Stimulated activated CD8-positive, alpha-beta memory T cell treated with anti-CD3 and anti-CD28 coated beads, Interleukin-4, amount 100 ng/mL, for 48 hours (primary cell): ENCODE data around the gene GPR108.

ENCODE experiments used
- DNase-seq: peaks from one replicate; pipeline ENCODE4 v3.0.0-alpha.2; 2020

Gene GPR108

GRCh38 chr19:6700586-6701316 is 36.6 kb downstream of the GPR108 start:
- no peak for DNase-seq

GRCh38 chr19:6699935-6700334 is 37.4 kb downstream of the GPR108 start:
- no peak for DNase-seq

- no peak for DNase-seq
These were observed 40.1 kb downstream of the GPR108 start for GRCh38 chr19:6697291-6697690.

GRCh38 chr19:6696239-6696820 is 41.0 kb downstream of the GPR108 start:
- no peak for DNase-seq

GRCh38 chr19:6694147-6694815 is 43.1 kb downstream of the GPR108 start:
- DNase-seq = peak; percentile 59

- DNase-seq = peak; percentile 44
These were observed 43.7 kb downstream of the GPR108 start for GRCh38 chr19:6693681-6694080.

- DNase-seq = no peak
These were observed 44.3 kb downstream of the GPR108 start for GRCh38 chr19:6693056-6693471.

- DNase-seq = no peak
These were observed 45.4 kb downstream of the GPR108 start for GRCh38 chr19:6692027-6692426.

- DNase-seq = no peak
These were observed 46.0 kb downstream of the GPR108 start for GRCh38 chr19:6691342-6691741.

- DNase-seq = no peak
These were observed 47.1 kb downstream of the GPR108 start for GRCh38 chr19:6690160-6690885.

- peak; percentile 45 for DNase-seq
These were observed 50.3 kb downstream of the GPR108 start for GRCh38 chr19:6687114-6687513.

- no peak for DNase-seq
These were observed 50.8 kb downstream of the GPR108 start for GRCh38 chr19:6686628-6686975.

GRCh38 chr19:6685962-6686627 is 51.3 kb downstream of the GPR108 start:
- no peak for DNase-seq

- DNase-seq = no peak
These were observed 51.9 kb downstream of the GPR108 start for GRCh38 chr19:6685482-6685881.

GRCh38 chr19:6683971-6684370 is 53.4 kb downstream of the GPR108 start:
- DNase-seq = no peak

GRCh38 chr19:6682607-6683128 is 54.7 kb downstream of the GPR108 start:
- no peak for DNase-seq

- no peak for DNase-seq
These were observed 57.2 kb downstream of the GPR108 start for GRCh38 chr19:6680141-6680540.
